ENCODE data around the gene SLC6A15. TPM values are rescaled to one million over a fixed set of nuclear protein-coding genes. Genes with fewer than 3 reads are reported as not detected.

Gene SLC6A15
- total and polyA plus RNA-seq, 2 donors (not counting 3 experiments of a cell fraction or from before 2014, with no cell fraction given), result 0.03 to 0.24 TPM

DNA sequence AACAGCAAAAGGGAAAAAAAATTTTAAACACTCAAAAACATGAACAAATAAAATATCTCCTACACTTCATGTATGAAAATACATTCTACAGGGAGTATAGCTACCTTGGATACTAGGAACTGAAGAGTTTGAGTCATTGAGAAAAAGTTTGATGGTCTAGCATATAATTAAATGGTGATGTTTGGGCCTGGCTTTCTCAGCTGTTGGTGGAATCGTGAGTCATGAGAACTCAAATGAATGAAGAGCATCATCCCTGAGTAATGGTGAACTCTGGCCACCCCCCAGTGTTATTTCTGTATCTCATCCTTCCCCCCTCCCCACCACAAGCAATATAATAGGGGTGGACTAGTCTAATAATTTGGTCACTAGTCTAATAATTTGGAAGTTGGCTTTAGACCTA, 6.7 kb upstream of the SLC6A15 start:
- Histone ChIP-seq H2AFZ (ENCODE audit: low read depth, low read length) (no peak overlapping the region), H3K36me3 (ENCODE audit: control insufficient read depth in 2 of 2, extremely low read depth in 1 of 2, insufficient read depth in 2 of 2, low read length in 2 of 2) (no peaks in the 10 kb centered on the region), H3K9me1 (replicated peaks; ENCODE audit: control insufficient read depth, extremely low read depth, insufficient read depth, low read length) (no peaks in the 10 kb centered on the region), H3K4me3 (replicated peaks in 1 of 3; ENCODE audit: insufficient read depth in 1 of 3, low read depth in 1 of 3, low read length in 3 of 3) (no peak overlapping the region), H3K4me2 (ENCODE audit: insufficient read depth, low read length) (no peak overlapping the region), H3K27me3 (ENCODE audit: control insufficient read depth in 2 of 2, insufficient read depth in 2 of 2, low read length in 2 of 2) (peaks cover 2 to 18% of the 10 kb centered on the region in 2 experiments), H3K27ac (ENCODE audit: insufficient read depth, low read depth, low read length) (no peak overlapping the region), H3K4me1 (ENCODE audit: control insufficient read depth, extremely low read depth, insufficient read depth, low read length) (no peaks in the 10 kb centered on the region), H4K20me1 (replicated peaks; ENCODE audit: control insufficient read depth, extremely low read depth, insufficient read depth, low read length) (no peaks in the 10 kb centered on the region), H3K79me2 (ENCODE audit: control insufficient read depth, insufficient read depth, low read length) (no peaks in the 10 kb centered on the region), H3K9ac (replicated peaks; ENCODE audit: extremely low read depth, insufficient read depth, low read length) (no peak overlapping the region), H3K9me3 (replicated peaks; ENCODE audit: control insufficient read depth, insufficient read depth, low read length) (no peaks in the 10 kb centered on the region)
- no TSS peak for BruUV-seq (replicated peaks)
- CTCF ChIA-PET, result interaction anchor here (1.1 kb wide), 1 partner anchor 77 kb away, joined by 3 read pairs; no protein-coding TSS in a partner anchor
- TF ChIP-seq, protein P1, sequence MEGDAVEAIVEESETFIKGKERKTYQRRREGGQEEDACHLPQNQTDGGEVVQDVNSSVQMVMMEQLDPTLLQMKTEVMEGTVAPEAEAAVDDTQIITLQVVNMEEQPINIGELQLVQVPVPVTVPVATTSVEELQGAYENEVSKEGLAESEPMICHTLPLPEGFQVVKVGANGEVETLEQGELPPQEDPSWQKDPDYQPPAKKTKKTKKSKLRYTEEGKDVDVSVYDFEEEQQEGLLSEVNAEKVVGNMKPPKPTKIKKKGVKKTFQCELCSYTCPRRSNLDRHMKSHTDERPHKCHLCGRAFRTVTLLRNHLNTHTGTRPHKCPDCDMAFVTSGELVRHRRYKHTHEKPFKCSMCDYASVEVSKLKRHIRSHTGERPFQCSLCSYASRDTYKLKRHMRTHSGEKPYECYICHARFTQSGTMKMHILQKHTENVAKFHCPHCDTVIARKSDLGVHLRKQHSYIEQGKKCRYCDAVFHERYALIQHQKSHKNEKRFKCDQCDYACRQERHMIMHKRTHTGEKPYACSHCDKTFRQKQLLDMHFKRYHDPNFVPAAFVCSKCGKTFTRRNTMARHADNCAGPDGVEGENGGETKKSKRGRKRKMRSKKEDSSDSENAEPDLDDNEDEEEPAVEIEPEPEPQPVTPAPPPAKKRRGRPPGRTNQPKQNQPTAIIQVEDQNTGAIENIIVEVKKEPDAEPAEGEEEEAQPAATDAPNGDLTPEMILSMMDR (IDR thresholded peaks at IDR 0.05; ENCODE audit: extremely low read depth in 1 of 2, insufficient read depth in 1 of 2, low read depth in 1 of 2, low read length in 2 of 2), result no peak
- dilution Hi-C loops (cut with MboI; ENCODE audit: extremely low pct_ligation_motif_present, low sequenced_read_pairs) (no loop called here), intact Hi-C loops (cut with micrococcal nuclease) (loop anchor here (10.0 kb wide), 1 partner anchor 366 kb away; the partner anchor contains the start of gene ALX1)
- POLR2A ChIA-PET, result no interaction called here
- FAIRE-seq (no peak), DNase-seq (ENCODE audit: low read depth, low spot score) (no peak)

DNA sequence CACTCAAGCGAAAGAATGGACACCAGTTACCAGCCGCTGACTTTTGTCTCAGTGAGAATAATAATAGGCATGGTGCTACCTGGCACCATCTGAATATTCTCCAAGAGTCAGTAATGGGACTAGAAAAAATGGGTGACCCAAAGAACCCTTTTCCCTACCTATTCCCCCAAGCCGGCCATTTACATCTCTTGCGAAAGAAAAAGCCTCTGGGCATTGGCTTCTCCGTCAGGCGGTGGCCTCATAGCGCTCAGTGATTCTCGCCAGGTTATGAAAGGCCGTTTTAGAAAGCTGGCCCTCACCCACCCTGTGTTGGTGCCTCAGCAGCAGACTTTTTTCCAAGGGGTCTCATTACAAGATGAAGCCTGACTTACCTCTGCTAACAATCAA, 523 bp upstream of the SLC6A15 start:
- no peak for FAIRE-seq
- intact Hi-C loops (cut with micrococcal nuclease) (loop anchor here (10.0 kb wide), 1 partner anchor 372 kb away; the partner anchor contains the start of gene ALX1), dilution Hi-C loops (cut with MboI; ENCODE audit: extremely low pct_ligation_motif_present, low sequenced_read_pairs) (no loop called here)
- ChIA-PET CTCF (interaction anchor here (6.2 kb wide), 1 partner anchor 117 kb away, joined by 43 read pairs; no protein-coding TSS in a partner anchor), POLR2A (no interaction called here)
- H3K4me1 ChIP-seq (ENCODE audit: control insufficient read depth, extremely low read depth, insufficient read depth, low read length), result peaks cover 23% of the 10 kb centered on the region
- H3K9ac ChIP-seq (replicated peaks; ENCODE audit: extremely low read depth, insufficient read depth, low read length), result no peak overlapping the region
- no peaks in the 10 kb centered on the region for H3K9me3 ChIP-seq (replicated peaks; ENCODE audit: control insufficient read depth, insufficient read depth, low read length)
- TF ChIP-seq, protein P2, sequence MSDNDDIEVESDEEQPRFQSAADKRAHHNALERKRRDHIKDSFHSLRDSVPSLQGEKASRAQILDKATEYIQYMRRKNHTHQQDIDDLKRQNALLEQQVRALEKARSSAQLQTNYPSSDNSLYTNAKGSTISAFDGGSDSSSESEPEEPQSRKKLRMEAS (IDR thresholded peaks at IDR 0.05; ENCODE audit: insufficient read depth, insufficient read length), result no peak
- TF ChIP-seq JUN (IDR thresholded peaks at IDR 0.05; ENCODE audit: borderline replicate concordance, insufficient read depth, insufficient read length, low read depth) (no peak), EZH2 (IDR thresholded peaks at IDR 0.05; ENCODE audit: borderline replicate concordance, low read depth, low read length, severe bottlenecking) (no peak), POLR2A (IDR thresholded peaks at IDR 0.05; ENCODE audit: low read depth, low read length) (no peak), GATA2 (IDR thresholded peaks at IDR 0.05; ENCODE audit: insufficient read depth, insufficient read length, low read depth, low read length) (no peak), POLR2AphosphoS5 (IDR thresholded peaks at IDR 0.05; ENCODE audit: insufficient read depth, low read depth, low read length) (no peak), MYC (IDR thresholded peaks at IDR 0.05; ENCODE audit: low read depth, low read length) (no peak), FOS (IDR thresholded peaks at IDR 0.05; ENCODE audit: borderline replicate concordance, insufficient read depth, low read length) (no peak)
- TF ChIP-seq, protein P1 (IDR thresholded peaks at IDR 0.05; ENCODE audit: extremely low read depth in 1 of 2, insufficient read depth in 1 of 2, low read depth in 1 of 2, low read length in 2 of 2), result no peak
- no peaks in the 10 kb centered on the region for H4K20me1 ChIP-seq (replicated peaks; ENCODE audit: control insufficient read depth, extremely low read depth, insufficient read depth, low read length)
- H3K79me2 ChIP-seq (ENCODE audit: control insufficient read depth, insufficient read depth, low read length), result no peaks in the 10 kb centered on the region
- peak overlapping the region; percentile 82 for H3K4me2 ChIP-seq (ENCODE audit: insufficient read depth, low read length)
- BruUV-seq (replicated peaks), result no TSS peak
- H3K27me3 ChIP-seq (ENCODE audit: control insufficient read depth in 2 of 2, insufficient read depth in 2 of 2, low read length in 2 of 2), result peaks cover 19 to 34% of the 10 kb centered on the region in 2 experiments
- H3K27ac ChIP-seq (ENCODE audit: insufficient read depth, low read depth, low read length), result no peak overlapping the region
- H3K9me1 ChIP-seq (replicated peaks; ENCODE audit: control insufficient read depth, extremely low read depth, insufficient read depth, low read length), result no peaks in the 10 kb centered on the region
- H3K36me3 ChIP-seq (ENCODE audit: control insufficient read depth in 2 of 2, extremely low read depth in 1 of 2, insufficient read depth in 2 of 2, low read length in 2 of 2), result no peaks in the 10 kb centered on the region
- DNase-seq (ENCODE audit: low read depth, low spot score), result no peak
- H3K4me3 ChIP-seq (replicated peaks in 1 of 3; ENCODE audit: insufficient read depth in 1 of 3, low read depth in 1 of 3, low read length in 3 of 3), result peak overlapping the region; percentile 8 to 32 (median 29)
- H2AFZ ChIP-seq (ENCODE audit: low read depth, low read length), result peak overlapping the region; percentile 88

Data from endothelial cell of umbilical vein (primary cell).